ENCODE results near the gene OPRM1.

Gene OPRM1

DNA sequence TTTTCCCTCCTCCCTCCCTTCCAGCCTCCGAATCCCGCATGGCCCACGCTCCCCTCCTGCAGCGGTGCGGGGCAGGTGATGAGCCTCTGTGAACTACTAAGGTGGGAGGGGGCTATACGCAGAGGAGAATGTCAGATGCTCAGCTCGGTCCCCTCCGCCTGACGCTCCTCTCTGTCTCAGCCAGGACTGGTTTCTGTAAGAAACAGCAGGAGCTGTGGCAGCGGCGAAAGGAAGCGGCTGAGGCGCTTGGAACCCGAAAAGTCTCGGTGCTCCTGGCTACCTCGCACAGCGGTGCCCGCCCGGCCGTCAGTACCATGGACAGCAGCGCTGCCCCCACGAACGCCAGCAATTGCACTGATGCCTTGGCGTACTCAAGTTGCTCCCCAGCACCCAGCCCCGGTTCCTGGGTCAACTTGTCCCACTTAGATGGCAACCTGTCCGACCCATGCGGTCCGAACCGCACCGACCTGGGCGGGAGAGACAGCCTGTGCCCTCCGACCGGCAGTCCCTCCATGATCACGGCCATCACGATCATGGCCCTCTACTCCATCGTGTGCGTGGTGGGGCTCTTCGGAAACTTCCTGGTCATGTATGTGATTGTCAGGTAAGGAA, at the start of gene OPRM1:
OPRM1 (plus strand) TSS at position 10 of the 612 bp plus-strand sequence; CDS start at position 315, 305 bp downstream.
- TF ChIP-seq, protein P1, sequence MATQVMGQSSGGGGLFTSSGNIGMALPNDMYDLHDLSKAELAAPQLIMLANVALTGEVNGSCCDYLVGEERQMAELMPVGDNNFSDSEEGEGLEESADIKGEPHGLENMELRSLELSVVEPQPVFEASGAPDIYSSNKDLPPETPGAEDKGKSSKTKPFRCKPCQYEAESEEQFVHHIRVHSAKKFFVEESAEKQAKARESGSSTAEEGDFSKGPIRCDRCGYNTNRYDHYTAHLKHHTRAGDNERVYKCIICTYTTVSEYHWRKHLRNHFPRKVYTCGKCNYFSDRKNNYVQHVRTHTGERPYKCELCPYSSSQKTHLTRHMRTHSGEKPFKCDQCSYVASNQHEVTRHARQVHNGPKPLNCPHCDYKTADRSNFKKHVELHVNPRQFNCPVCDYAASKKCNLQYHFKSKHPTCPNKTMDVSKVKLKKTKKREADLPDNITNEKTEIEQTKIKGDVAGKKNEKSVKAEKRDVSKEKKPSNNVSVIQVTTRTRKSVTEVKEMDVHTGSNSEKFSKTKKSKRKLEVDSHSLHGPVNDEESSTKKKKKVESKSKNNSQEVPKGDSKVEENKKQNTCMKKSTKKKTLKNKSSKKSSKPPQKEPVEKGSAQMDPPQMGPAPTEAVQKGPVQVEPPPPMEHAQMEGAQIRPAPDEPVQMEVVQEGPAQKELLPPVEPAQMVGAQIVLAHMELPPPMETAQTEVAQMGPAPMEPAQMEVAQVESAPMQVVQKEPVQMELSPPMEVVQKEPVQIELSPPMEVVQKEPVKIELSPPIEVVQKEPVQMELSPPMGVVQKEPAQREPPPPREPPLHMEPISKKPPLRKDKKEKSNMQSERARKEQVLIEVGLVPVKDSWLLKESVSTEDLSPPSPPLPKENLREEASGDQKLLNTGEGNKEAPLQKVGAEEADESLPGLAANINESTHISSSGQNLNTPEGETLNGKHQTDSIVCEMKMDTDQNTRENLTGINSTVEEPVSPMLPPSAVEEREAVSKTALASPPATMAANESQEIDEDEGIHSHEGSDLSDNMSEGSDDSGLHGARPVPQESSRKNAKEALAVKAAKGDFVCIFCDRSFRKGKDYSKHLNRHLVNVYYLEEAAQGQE (IDR thresholded peaks at IDR 0.05; ENCODE audit: low read depth), result peak; percentile 98
- no peak for TF ChIP-seq TEAD4 (IDR thresholded peaks at IDR 0.05)
- no peak for TF ChIP-seq FOXM1 (IDR thresholded peaks at IDR 0.05; ENCODE audit: borderline replicate concordance, low read depth)
- no peak for TF ChIP-seq EGR1 (IDR thresholded peaks at IDR 0.05)
- TF ChIP-seq YY1 (IDR thresholded peaks at IDR 0.05; ENCODE audit: low read depth), result no peak
- no peak for TF ChIP-seq TAF1 (IDR thresholded peaks at IDR 0.05; ENCODE audit: low read depth)

DNA sequence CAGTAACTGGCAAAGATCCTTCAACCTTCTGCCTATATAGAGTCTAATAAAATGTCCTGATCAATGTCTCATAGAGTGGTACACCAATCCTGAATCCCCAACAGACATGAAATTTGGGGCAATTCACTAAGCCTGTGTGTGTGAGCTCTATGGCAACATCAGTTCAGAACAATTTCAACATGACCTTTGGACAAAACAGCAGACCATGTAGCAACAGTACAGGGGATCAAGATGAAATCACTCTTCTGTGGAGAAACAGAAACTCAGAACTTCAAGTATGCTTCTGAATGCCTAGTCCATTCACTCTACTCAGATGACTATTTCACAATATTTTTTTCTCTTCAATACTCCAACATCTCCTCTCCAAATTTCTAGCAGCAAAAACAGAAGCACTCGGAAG, 49.1 kb upstream of the OPRM1 start:
- TF ChIP-seq NFIC (IDR thresholded peaks at IDR 0.05) (no peak), ZBTB7A (IDR thresholded peaks at IDR 0.05; ENCODE audit: low read depth) (no peak), RAD21 (IDR thresholded peaks at IDR 0.05; ENCODE audit: low read depth) (no peak), EP300 (IDR thresholded peaks at IDR 0.05; ENCODE audit: borderline replicate concordance) (no peak), EGR1 (IDR thresholded peaks at IDR 0.05) (no peak), TAF1 (IDR thresholded peaks at IDR 0.05; ENCODE audit: low read depth) (no peak), TEAD4 (IDR thresholded peaks at IDR 0.05) (no peak), CEBPB (IDR thresholded peaks at IDR 0.05) (no peak), TCF12 (IDR thresholded peaks at IDR 0.05; ENCODE audit: low read depth) (no peak), FOXM1 (IDR thresholded peaks at IDR 0.05; ENCODE audit: borderline replicate concordance, low read depth) (no peak)
- TF ChIP-seq, protein P2, sequence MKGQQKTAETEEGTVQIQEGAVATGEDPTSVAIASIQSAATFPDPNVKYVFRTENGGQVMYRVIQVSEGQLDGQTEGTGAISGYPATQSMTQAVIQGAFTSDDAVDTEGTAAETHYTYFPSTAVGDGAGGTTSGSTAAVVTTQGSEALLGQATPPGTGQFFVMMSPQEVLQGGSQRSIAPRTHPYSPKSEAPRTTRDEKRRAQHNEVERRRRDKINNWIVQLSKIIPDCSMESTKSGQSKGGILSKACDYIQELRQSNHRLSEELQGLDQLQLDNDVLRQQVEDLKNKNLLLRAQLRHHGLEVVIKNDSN (IDR thresholded peaks at IDR 0.05), result no peak
- TF ChIP-seq, protein P3, sequence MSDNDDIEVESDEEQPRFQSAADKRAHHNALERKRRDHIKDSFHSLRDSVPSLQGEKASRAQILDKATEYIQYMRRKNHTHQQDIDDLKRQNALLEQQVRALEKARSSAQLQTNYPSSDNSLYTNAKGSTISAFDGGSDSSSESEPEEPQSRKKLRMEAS (IDR thresholded peaks at IDR 0.05), result no peak

DNA sequence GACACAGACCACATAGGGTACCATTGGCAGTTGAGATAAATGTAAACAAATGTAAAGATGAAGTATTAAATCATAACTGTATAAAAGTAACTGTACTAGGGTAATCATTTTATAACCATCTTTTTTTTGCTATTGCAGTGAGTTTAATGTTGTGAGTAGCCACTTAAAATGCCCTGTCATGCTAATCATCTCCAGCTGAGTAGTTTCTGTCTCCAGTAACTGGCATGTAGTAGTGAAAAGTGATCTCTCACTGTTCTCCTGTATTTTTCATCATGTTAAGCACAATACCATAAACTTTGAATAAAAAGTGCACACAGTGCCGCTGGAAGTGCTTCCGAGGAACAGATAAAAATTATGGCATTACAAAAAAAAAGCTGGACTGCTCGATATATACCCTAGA, 45.0 kb upstream of the OPRM1 start:
- TF ChIP-seq EGR1 (IDR thresholded peaks at IDR 0.05) (no peak), YY1 (IDR thresholded peaks at IDR 0.05; ENCODE audit: low read depth) (no peak), FOXM1 (IDR thresholded peaks at IDR 0.05; ENCODE audit: borderline replicate concordance, low read depth) (no peak), CEBPB (IDR thresholded peaks at IDR 0.05) (no peak), ZBTB7A (IDR thresholded peaks at IDR 0.05; ENCODE audit: low read depth) (no peak), CREB1 (IDR thresholded peaks at IDR 0.05; ENCODE audit: low read depth) (no peak), RAD21 (IDR thresholded peaks at IDR 0.05; ENCODE audit: low read depth) (no peak), EP300 (IDR thresholded peaks at IDR 0.05; ENCODE audit: borderline replicate concordance) (no peak), NFIC (IDR thresholded peaks at IDR 0.05) (no peak), TCF12 (IDR thresholded peaks at IDR 0.05; ENCODE audit: low read depth) (no peak), TEAD4 (IDR thresholded peaks at IDR 0.05) (no peak), TAF1 (IDR thresholded peaks at IDR 0.05; ENCODE audit: low read depth) (no peak)
- TF ChIP-seq, protein P3 (IDR thresholded peaks at IDR 0.05), result no peak
- TF ChIP-seq, protein P1 (IDR thresholded peaks at IDR 0.05; ENCODE audit: low read depth), result no peak
- TF ChIP-seq, protein P2 (IDR thresholded peaks at IDR 0.05), result no peak

DNA sequence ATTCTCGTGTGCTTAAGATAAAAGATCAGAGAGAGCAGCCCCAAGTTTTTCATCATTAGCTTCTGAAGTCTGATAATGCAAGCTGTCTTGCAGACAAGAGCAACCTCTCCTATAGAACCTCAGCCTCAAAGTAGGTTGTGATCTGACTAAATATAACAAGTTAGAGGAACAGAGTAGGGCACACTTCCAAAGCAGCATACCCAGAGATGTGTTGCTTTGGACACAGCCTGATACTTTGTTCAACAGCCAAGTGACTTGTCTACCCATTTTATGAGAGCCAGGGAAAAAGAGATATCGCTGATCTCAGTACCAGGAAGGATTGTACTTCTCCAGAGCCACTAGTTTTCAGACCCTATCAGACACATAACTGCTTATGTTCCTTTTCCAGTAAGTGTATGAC, 44.2 kb upstream of the OPRM1 start:
- TF ChIP-seq, protein P2 (IDR thresholded peaks at IDR 0.05), result no peak
- TF ChIP-seq FOXM1 (IDR thresholded peaks at IDR 0.05; ENCODE audit: borderline replicate concordance, low read depth) (no peak), NFIC (IDR thresholded peaks at IDR 0.05) (no peak), CEBPB (IDR thresholded peaks at IDR 0.05) (no peak), RAD21 (IDR thresholded peaks at IDR 0.05; ENCODE audit: low read depth) (no peak), TCF12 (IDR thresholded peaks at IDR 0.05; ENCODE audit: low read depth) (no peak), TAF1 (IDR thresholded peaks at IDR 0.05; ENCODE audit: low read depth) (no peak), CREB1 (IDR thresholded peaks at IDR 0.05; ENCODE audit: low read depth) (no peak), EP300 (IDR thresholded peaks at IDR 0.05; ENCODE audit: borderline replicate concordance) (no peak), EGR1 (IDR thresholded peaks at IDR 0.05) (no peak), YY1 (IDR thresholded peaks at IDR 0.05; ENCODE audit: low read depth) (no peak), TEAD4 (IDR thresholded peaks at IDR 0.05) (no peak), ZBTB7A (IDR thresholded peaks at IDR 0.05; ENCODE audit: low read depth) (no peak)
- TF ChIP-seq, protein P1 (IDR thresholded peaks at IDR 0.05; ENCODE audit: low read depth), result no peak
- TF ChIP-seq, protein P3 (IDR thresholded peaks at IDR 0.05), result no peak

All from Ishikawa (cell line).